ENCODE measurements around the gene IFITM1. TPM values are rescaled to one million over a fixed set of nuclear protein-coding genes. Genes with fewer than 3 reads are reported as not detected.
"Not testable (repeated sequence)": the region's sequence is repeated elsewhere in the genome, so short reads cannot be mapped to it uniquely, and the experiment has no call there.

Gene IFITM1
- total and polyA plus RNA-seq, 2 experiments from 2014 or later = 98.0 to 159 TPM

DNA sequence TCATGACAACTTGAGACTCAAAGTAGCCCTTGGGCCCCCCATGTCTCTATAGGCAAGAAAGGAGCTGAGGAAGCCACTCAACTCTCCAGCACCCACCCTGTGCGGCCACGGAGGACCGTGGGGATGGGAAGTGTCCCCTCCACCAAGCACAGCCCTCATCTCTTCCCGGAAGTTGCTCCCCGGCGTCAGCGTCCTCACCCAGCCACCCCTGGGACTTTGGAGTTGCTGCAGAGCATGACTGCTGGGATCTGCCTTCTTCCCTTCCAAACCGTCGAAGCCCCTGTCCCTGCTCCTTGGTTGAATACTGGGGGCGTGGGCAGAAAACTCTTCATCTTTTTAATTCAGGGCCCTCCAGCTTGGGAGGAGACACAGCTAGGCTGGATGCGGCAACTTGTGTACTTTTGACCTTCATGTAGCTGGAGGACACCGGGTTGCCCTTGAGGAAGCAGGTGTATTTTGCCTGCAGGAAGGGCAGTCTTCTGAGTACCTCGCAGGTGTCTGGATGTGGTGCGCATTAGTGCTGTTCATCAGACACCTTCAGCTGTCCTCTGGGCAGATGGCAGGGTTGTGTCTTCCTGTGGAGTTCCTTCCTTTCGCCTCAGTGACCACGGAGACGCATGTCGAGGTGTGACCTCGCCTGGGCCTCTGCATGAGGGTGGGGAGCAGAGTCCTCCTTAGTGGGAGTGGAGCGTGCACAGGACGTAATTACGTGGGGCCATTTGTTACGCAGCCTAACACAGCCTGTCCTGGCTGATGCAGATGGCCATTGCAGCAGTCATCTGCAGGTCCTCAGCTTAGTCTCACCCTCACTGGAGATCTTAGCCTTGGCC lies 19.0 kb downstream of the IFITM1 start:
- TF ChIP-seq EZH2 (IDR thresholded peaks at IDR 0.05; ENCODE audit: borderline replicate concordance) (no peak), EZH2phosphoT487 (IDR thresholded peaks at IDR 0.05; ENCODE audit: low read depth, severe bottlenecking, unreplicated experiment) (no peak)
- TF ChIP-seq, protein P1, sequence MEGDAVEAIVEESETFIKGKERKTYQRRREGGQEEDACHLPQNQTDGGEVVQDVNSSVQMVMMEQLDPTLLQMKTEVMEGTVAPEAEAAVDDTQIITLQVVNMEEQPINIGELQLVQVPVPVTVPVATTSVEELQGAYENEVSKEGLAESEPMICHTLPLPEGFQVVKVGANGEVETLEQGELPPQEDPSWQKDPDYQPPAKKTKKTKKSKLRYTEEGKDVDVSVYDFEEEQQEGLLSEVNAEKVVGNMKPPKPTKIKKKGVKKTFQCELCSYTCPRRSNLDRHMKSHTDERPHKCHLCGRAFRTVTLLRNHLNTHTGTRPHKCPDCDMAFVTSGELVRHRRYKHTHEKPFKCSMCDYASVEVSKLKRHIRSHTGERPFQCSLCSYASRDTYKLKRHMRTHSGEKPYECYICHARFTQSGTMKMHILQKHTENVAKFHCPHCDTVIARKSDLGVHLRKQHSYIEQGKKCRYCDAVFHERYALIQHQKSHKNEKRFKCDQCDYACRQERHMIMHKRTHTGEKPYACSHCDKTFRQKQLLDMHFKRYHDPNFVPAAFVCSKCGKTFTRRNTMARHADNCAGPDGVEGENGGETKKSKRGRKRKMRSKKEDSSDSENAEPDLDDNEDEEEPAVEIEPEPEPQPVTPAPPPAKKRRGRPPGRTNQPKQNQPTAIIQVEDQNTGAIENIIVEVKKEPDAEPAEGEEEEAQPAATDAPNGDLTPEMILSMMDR (IDR thresholded peaks at IDR 0.05; ENCODE audit: poor library complexity) = no peak
- Histone ChIP-seq H3K4me3 (no peak overlapping the region), H3K27ac (no peak overlapping the region), H3K4me2 (no peak overlapping the region), H3K79me2 (no peaks in the 10 kb centered on the region), H3K9me2 (replicated peaks; ENCODE audit: insufficient read depth) (no peaks in the 10 kb centered on the region), H3K27me3 (no peaks in the 10 kb centered on the region), H3K4me1 (ENCODE audit: insufficient read depth) (peaks cover 37% of the 10 kb centered on the region), H2AFZ (no peak overlapping the region), H3K9me3 (ENCODE audit: low read depth) (no peaks in the 10 kb centered on the region), H3K36me3 (replicated peaks; ENCODE audit: insufficient read depth, low read depth) (no peaks in the 10 kb centered on the region), H4K20me1 (ENCODE audit: insufficient read depth, poor library complexity, severe bottlenecking) (no peaks in the 10 kb centered on the region)
- DNase-seq (ENCODE audit: low spot score) = no peak
- 95% methylated on average over 23 of the region's 23 CpGs for WGBS (ENCODE audit: low lambda C conversion rate, missing lambda C conversion rate)

DNA sequence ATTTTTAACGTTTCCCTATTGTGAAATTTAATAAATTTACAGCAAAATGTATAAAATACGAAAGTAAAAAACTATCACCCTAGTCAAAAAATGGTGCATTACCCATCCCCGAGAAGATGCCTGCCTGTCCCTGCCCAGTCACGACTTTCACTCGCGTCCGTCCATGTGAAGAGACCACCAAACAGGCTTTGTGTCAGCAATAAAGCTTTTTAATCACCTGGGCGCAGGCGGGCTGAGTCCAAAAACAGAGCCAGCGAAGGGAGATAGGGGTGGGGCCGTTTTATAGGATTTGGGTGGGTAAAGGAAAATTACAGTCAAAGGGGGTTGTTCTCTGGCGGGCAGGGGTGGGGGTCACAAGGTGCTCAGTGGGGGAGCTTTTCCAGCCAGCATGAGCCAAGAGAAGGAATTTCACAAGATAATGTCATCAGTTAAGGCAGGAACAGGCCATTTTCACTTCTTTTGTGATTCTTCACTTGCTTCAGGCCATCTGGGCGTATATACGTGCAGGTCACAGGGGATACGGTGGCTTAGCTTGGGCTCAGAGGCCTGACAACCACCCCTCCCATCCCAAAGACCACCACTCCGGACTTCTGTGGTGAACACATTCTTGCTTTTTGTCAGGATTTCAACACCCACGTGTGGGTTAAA lies 19.9 kb downstream of the IFITM1 start:
- peaks cover 37% of the 10 kb centered on the region for H3K4me1 ChIP-seq (ENCODE audit: insufficient read depth)
- H4K20me1 ChIP-seq (ENCODE audit: insufficient read depth, poor library complexity, severe bottlenecking); DNase-seq (ENCODE audit: low spot score); H3K9me3 ChIP-seq (ENCODE audit: low read depth); H3K9me2 ChIP-seq (replicated peaks; ENCODE audit: insufficient read depth); H3K4me3 ChIP-seq; H3K79me2 ChIP-seq; H3K27me3 ChIP-seq; H3K36me3 ChIP-seq (replicated peaks; ENCODE audit: insufficient read depth, low read depth): not testable (repeated sequence)
- peak overlapping the region; percentile 9 for H2AFZ ChIP-seq
- peak overlapping the region; percentile 68 for H3K4me2 ChIP-seq
- H3K27ac ChIP-seq = peak overlapping the region; percentile 93
- 78% methylated on average over 17 of the region's 17 CpGs for WGBS (ENCODE audit: low lambda C conversion rate, missing lambda C conversion rate)

GRCh38 chr11:334264-334994 lies 20.6 kb downstream of the IFITM1 start:
- Histone ChIP-seq H3K4me1 (ENCODE audit: insufficient read depth) (peaks cover 37% of the 10 kb centered on the region), H3K27ac (peak overlapping the region; percentile 93), H3K9me2 (replicated peaks; ENCODE audit: insufficient read depth) (no peaks in the 10 kb centered on the region), H3K79me2 (no peaks in the 10 kb centered on the region), H3K9me3 (ENCODE audit: low read depth) (no peaks in the 10 kb centered on the region), H3K4me2 (peak overlapping the region; percentile 68), H3K27me3 (no peaks in the 10 kb centered on the region), H3K4me3 (no peak overlapping the region), H4K20me1 (ENCODE audit: insufficient read depth, poor library complexity, severe bottlenecking) (no peaks in the 10 kb centered on the region), H2AFZ (peak overlapping the region; percentile 9), H3K36me3 (replicated peaks; ENCODE audit: insufficient read depth, low read depth) (no peaks in the 10 kb centered on the region)
- 16% methylated on average over 25 of the region's 25 CpGs for WGBS (ENCODE audit: low lambda C conversion rate, missing lambda C conversion rate)
- DNase-seq (ENCODE audit: low spot score) = peak; percentile 76
- TF ChIP-seq EZH2 (IDR thresholded peaks at IDR 0.05; ENCODE audit: borderline replicate concordance) = no peak
- TF ChIP-seq, protein P1 (IDR thresholded peaks at IDR 0.05; ENCODE audit: poor library complexity) = no peak
- TF ChIP-seq EZH2phosphoT487 (IDR thresholded peaks at IDR 0.05; ENCODE audit: low read depth, severe bottlenecking, unreplicated experiment) = no peak
